Activated CD4-positive, CD25-positive, alpha-beta regulatory T cell (primary cell): ENCODE data around the gene DERL3.

Source experiments
- DNase-seq, 4 experiments: peaks; one replicate each; lab custom pipeline; 2025; lab: John Stamatoyannopoulos, UW

DERL3 gene

DNA sequence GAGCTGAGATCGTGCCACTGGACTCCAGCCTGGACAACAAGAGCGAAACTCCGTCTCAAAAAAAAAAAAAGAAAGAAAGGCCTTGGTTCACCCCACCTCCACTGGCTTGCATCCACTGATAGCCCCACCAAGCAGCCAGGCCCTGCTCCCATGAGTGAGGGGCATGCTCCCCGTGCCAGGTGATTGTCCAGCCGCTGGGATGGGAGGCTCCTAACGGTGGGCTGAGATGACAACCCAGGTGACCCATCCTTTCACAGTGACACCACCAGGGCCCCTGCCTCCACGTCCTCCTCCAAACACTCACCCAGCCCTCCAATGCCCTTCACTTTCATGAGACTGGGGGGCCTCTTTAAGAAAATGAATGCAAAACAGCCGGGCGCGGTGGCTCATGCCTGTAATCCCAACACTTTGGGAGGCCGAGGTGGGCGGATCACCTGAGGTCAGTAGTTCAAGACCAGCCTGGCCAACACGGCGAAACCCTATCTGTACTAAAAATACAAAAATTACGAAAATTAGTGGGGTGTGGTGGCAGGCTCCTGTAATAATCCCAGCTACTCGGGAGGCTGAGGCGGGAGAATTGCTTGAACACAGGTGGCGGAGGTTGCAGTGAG is 8.6 kb upstream of the DERL3 start:
- no peak for DNase-seq

DNA sequence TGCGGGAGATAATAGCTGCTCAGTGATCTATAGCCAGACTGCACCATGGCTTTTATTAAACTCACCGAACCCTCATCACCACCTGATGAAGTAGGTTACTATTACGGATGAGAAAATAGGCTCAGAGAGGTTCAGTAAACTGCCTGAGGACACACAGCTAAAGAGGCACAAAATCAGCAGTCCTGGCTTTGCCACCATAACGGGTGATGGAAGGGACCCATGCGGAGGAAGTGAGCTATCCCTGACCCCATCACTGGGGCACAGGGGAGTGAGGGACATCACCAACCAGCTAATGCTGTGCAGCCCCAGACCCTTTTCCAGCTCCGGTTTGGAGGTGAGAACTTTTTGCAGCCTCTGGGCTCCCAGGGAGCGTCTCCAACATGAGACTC is 7.3 kb upstream of the DERL3 start:
- no peak for DNase-seq

DNA sequence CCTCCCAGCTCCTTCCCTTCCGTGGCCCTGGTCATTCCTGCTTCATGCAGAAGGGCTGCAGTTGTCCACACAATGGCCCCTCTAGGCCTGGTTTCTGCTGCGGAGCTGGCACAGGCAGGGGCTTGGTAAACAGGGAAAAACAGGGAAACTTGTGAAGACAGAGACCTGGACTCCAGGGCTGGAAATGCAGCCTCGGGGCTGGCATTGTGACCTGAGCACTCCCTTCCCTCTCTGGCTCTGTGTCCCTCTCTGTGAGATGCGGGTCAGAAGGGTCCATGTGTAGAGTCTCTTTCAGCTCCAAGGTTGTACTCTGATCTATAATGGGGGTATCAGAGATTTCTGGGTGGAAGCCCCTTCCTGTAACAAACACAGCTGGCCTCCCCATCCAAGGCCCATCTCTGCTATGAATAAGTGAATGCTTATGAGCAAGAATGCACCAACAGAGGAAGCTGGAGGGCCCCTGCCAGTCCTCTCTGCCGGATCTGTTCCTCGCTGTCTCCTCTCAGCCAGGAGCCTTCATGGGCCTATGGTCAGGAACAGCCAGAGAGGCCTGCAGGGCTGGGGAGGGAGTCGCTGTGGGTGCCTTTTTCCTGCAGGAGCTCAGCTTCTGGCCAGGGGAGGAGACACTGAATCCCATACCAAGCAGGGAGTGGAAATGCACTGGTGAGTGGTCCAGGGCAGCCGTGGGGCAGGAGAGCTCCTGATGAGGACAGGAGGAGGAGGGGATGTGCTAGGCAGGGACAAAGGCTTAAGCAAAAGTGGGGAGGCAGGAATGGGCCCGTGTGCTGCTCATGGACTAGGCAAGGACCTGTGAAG is 6.7 kb upstream of the DERL3 start:
- no peak for DNase-seq

DNA sequence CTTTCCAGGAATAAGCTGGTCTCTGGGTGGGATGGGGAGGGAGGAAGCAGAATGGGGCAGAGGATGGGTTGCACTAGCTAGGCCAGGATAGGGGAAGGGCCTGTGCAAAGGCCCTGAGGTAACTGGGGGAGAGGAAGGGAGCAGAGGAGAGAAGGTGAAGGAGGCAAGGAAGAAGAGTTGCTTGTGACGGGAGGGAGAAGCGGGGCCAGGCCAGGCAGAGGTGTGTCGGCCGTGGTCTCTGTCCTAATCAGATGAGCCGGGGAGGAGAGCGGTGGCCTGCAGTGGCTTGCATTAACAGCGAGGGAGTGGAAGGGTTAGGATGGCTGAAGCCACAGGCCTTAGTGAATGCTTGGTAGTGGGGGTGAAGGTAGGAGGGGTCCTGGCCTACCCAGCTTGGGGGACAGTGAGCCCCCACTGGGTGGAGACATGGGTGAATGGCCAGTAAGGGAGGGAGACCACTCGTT is 6.0 kb upstream of the DERL3 start:
- DNase-seq = no peak

DNA sequence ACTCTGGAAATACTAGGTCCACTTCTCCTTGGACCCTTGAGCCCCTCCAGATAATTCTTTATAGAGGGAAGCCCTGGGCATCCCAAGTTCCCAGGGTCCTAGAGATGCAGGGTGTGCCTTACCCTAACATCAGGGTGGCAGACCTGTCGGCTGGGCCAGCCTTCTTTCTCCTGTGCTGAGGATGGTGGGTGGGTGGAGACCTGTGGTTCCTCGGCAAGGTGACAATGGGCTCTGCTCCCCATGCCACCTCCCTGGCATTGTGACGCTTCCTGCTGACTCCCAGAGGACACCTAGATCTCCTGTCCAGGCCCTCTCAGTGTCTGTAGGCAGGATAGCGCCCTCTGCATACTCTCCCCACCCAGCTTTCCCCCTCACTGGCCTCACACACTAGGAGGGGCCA is 3.8 kb upstream of the DERL3 start:
- no peak for DNase-seq

DNA sequence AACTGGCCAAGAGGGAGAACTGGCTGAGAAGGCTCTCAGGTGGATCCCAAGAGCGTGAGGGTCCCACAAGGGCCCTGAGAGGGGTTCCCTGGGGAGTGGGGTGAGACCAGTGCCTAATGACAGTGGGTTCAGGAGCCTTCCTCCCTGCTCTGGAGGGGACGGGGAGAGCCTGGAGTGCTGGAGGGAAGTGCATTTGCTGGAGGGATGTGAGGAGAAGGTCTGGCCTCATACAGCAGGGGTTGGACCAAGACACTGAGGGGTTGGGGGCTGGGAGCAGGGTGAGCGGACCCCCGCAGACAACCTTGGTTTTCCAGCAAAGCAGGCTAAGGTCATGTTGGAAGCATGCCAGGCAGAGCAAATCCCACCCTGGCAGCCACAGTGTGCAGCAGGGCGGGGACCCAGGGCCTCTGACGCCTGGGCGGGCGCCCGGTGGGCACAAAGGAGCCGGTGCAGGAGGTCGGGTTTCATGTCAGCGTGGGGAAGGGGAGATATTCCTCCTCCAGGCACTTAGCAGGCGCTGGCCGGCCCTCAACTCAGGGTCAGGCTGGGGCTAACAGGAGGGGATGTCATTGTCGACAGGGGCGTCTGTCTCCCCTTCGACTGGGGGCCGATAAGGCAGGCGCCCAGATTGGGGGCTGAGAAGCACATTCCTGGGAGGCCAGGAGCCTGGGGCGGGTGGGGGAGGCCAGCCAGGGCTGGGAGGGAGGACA is 3.1 kb upstream of the DERL3 start:
- no peak for DNase-seq

DNA sequence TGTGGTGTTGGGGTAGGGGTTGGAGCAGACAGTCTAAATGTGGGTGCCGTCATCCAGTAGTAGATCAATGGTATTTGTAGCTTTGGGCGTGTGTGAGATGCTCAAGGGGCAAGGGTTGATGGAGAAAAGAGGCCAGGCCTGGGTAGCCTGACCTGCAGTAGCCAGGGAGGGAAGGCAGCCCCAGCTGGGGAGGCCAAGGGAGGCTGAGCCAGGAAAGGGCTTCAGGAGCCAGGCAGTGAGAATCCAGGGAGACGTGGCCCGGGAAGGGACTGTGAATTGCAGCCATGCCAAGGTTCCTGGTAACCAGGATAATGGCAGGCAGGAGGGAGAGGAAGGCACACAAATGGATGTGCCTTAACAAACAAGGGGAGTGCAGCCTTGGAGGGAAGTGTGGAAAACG is 2.5 kb upstream of the DERL3 start:
- no peak for DNase-seq

DNA sequence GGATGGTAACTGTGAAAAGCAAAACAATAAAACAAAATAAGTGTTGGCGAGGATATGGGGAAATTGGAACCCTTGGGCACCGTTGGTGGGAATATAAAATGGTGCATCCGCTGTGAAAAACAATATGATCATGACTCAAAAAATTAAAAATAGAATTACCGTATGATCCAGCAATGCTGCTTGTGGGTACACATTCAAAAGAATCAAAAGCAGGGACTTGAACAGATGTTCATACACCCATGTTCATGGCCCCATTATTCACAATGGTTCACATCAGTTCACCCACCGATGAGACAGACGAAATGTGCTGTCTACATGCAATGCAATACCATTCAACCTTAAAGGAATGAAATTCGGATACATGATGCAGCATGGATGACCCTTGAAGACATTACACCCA is 1.2 kb upstream of the DERL3 start:
- DNase-seq = no peak

DNA sequence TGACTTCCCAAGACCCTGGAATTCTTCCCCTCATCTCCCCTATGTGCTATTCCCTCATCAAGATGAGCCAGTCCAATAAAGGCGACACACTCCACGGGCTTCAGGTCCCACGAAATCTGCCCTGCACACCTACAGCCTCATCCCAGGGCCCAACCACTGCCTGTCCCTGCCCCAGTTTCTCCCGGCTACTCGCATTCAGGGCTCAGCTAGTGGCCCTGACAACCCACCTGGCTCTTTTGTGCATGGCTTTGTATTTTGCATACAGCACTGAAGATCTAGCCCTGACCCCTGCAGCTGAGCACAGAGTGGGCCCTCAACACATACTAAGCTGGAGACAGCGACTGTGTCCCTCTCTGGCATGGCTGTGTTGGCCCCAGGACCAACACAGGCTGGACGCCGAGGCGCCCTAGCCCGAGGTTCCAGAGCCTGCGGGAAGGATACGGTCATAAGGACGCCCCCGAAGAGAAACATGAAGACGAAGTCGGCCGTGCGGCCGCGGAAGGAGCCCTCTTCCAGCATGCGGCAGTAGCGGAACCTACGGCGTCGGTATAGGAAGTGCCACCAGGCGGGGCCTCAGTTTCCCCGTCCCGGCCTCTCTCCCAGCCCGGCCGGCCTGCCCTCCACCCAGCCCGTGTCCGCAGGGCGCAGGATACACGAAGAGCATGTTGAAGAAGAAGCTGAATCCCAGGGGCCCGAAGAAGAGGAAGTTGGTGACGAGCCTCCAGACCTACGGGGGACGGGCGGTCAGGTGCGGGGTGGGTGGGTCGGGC is 710 bp downstream of the DERL3 start:
- DNase-seq = no peak

DNA sequence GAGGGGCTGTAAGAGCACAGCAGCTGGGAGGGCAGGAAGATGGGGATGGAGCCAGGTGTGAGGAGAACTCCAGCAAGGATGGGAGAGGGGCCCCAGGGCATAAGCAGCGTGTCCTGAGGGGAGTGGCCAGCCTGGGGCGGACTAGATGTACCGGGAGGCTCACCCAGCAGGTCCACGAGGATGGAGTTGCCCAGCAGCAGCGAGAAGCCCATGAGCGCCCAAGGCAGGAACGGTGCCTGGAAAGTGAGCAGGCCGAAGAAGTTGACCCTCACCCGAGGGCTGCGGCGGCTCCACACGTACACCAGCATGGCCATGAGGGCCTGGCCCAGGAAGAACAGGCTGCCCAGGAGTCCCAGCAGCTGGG is 1.3 kb downstream of the DERL3 start:
- no peak for DNase-seq

DNA sequence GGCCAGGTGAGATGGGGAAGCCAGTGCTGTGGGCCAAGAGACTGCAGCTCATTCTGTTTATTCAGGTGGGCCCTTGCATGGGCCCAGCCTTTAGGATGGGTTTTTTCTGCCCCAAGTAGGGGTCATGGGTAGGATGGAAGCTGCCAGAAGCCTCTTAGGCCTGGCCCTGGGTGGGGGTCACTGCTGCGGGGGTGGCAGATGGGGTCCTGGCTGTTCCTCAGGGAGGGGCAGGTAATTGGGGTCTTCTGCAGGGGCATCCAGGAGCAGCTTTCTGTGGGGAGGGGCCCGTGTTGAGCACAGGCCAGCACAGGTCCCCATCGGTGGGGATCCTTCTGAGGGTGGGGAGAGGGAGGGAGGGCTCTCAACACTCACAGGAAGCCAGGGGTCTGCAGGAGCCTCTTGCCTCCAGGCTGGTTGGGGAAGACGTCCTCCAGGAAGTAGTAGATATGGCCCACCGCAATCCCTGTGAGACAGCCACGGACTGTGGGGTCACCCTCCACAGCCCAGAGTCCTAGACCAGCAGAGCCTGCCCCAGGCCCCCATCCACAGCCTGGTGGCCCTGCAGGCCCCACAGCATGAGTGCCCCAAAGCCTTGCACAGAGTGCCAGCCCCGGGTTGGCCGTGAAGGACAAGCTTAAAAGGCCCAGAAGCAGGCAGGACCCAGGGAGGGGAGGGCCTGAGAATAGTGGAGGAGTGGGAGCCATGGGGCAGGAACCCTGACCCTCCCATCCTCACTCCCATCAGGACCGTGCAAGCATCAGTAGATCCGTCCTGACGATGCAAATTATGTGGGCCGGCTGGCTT is 1.9 kb downstream of the DERL3 start:
- DNase-seq = no peak

DNA sequence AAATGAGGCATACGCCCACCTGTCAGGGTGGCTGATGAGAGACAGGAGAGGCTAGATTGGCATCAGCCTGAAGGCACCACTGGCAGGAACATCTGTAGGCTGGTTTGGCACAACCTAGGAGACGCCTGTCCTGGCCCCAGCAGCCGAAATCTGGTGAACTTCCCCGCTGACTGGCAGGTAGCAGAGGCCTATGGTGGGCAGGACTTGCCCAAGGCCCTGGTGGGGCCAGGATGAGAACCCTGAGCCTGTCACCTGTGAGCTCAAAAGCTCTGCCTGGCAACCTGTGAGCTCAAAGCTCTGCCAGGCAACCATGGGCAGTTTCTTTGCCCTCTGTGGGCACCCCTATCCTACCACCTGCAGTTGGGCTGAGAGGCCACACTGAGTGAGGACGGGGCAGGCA is 2.5 kb downstream of the DERL3 start:
- no peak for DNase-seq

DNA sequence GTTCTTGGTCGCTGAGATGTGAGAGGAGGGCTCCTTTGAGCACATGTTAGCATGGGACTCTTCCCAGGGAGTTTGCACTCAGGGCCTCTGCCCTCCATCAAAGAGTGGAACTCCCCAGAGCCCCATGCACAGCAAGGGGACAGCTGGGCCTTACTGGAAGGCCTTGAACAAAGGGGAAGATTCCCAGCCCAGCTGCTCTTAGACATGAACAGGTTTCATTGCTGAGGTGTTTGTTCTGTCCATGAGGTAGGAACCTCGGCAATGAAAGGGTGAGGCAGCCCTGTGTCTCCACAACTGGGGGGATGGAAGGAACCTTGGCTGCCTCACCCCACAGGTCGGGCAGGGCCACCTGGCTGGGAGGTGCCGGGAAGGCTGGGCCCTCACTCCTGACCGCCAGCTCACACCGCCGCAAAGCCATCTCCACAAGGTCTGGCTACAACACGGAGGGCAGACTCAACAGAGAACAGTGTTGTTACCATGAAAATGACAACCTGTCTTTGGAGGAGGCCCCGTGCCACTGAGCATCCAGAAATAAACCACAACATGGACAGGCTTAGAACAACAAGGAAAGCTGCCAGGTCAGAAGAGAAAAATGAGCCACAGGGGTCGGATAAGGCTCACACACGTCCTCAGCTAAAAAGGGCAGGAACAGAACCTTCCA is 3.2 kb downstream of the DERL3 start:
- no peak for DNase-seq

DNA sequence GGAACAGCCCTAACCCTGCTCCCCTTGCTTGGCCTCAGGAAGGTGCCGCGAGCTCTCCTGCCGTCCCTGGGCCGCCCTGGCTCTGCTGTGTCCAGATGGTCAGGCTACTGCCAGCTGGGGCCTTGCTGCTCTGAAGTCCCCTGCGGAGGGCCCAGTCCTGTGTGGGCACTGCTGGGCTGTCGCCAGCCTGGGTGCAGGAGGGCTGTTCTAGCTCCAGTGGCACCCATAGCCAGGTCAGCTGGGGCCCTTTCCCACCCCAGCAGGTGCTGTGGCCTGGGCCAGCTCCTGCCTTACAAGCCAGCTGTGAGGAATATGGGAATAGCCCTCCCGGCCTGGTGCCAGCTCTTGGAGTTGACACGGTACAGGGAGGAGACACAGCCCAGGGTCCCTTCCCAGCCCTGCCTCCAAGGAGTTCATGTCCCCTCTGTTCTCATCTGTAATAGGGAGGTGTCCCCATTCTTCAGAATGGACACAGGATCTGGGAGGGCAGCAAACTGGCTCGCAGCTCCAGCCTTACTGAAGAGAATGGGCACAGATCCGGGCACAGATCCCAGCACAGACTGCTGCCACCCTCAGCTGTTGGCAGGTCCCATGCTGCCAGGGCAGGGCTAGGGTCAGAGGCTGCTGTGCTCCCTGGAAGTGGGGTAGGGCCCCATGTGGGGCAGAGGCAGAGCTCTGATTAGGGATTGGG is 3.9 kb downstream of the DERL3 start:
- DNase-seq = no peak

DNA sequence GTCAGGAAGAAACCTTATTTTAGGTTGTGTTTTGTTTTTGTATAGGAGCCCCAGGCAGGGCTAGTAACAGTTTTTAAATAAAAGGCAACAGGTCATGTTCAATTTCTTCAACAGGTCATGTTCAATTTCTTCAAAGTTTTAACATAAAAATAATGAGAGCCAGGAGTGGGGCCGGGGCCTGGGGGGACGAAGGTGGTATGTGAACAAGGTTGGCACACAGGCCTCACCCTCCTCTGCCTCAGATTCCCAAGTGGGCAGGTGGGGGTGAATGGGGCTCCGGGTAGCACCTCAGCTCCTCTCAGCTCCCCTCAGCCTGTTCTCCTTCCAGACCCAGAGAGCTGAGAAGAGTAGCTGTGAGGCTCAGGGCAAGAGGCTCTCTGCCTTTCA is 4.4 kb downstream of the DERL3 start:
- DNase-seq = no peak

DNA sequence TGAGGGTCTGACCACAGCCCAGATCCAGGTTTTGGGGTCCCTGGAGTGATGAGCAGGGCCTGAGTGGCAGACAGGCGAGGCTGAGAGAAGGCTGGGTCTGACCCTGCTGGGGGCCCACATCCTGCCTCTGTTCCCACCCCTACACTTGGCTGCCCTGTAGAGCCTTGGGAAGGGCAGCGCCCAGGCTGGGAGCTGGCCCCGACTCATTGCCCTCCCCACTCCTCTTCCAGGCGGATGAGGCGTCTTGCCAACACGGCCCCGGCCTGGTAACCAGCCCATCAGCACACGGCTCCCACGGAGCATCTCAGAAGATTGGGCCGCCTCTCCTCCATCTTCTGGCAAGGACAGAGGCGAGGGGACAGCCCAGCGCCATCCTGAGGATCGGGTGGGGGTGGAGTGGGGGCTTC is 4.9 kb downstream of the DERL3 start:
- DNase-seq = no peak

DNA sequence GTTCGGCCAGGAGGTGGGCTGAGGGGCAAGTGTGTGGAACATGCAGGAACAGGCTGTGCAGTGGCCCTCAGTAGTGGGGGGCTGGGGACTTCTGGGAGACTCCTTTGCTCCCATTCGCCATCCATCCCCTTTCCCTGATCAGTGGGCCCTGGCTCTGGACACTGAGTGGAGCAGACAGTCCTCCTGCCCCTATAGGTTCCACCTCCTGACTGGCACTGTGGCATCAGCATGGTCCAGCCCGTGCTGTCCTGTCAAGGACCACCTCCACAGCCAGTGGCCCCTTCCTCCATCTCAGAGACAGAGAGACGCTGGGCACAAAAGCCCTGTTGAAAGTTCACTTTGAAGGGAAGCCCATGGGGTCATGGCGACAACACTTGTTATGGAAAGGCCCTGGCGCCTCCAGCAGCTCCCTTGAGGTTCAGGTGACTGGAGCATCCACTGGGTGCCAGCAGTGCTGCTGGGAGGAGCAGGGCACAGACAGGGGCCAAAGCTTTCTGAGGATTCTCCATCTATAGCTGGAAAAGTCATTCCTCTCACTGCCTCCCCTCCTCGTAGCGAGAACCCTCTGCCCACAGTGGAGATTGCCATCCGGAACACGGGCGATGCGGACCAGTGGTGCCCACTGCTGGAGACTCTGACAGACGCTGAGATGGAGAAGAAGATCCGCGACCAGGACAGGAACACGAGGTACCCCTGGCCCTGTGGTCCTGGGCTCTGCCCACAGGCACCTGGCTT is 5.6 kb downstream of the DERL3 start:
- DNase-seq = no peak

DNA sequence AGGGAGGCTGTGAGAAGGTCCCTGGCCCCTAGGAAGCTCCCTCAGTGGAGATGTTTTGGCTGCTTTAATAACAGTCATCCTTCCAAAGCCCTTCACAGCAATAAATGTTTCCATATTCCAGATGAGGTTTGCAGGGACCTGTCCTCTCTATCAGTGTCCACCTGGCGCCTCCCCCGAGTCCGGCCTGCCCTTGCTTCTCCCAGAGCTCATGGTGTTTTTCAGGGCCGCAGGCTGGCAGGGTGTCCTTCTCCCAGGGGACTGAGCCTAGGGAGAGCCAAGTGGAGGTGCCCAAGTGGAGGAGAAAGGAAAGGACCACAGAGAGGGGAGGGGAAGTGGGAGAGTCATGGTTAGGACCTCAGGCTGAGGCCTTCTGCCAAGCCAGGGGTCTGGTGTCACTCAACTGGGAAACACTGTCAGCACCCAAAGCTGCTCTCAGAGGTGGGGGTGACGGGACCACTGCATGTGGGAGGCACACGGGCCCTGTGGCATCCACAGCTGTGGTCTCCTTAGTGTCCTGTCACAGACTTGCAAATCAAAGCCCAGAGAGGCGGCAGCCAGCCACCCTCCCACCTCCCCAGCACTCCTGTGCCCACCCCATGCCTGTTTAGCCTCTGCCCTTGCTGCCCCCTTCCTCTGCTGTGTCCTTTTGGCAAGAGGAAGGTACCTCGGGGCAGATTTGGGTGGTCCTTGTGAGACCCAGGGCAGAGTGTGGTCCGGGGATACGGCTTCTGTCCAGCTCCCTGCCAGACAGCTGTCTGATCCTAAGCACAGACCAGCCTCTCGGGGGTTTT is 6.4 kb downstream of the DERL3 start:
- no peak for DNase-seq

DNA sequence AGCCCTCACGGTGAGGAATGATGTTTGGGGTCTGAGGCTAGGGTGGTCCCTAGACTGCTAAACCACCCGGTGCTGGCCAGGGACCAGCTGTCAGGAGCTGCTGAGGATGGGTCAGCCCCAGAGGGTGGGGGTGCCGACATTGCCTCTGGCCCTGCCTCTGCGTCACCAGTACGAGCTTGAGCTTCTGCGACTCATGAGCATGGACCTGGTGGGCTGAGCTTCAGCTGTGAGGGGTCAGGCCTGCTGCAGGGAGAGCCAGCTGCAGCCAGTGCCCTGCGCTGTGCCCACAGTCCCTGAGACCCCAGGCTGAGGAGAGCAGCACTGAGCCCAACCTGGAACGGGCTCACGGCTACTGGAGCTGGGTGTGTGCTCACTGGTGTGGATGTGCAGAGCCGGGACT is 7.0 kb downstream of the DERL3 start:
- no peak for DNase-seq
